ENCODE data around the gene KHDRBS1. TPM values are rescaled to one million over a fixed set of nuclear protein-coding genes. Genes with fewer than 3 reads are reported as not detected.

Gene KHDRBS1
- total and polyA plus RNA-seq, 8 donors: 21.4 to 99.9 (median 59.0) TPM

DNA sequence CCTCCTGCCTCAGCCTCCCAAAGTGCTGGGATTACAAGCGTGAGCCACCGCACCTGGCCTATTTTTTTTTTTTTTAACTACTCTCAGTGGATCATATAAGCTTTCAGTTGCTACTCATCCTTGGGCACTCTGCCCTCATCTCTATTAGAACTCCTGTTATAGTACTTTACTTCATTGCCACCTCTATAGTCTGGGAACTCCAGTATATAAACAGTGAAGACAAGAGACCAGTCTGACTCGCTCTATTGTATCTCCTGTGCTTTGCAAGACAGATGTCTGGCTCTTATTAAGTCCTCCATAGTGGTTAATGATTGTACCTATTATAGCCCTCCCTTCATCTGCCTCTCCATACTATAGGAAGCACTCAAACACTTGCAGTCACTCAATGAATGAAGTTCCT, 15.1 kb downstream of the KHDRBS1 start:
- TF ChIP-seq POLR2AphosphoS5 (IDR thresholded peaks at IDR 0.05) (no peak), POLR2A (IDR thresholded peaks at IDR 0.05) (no peak), EP300 (IDR thresholded peaks at IDR 0.05) (no peak)
- TF ChIP-seq, protein P1, sequence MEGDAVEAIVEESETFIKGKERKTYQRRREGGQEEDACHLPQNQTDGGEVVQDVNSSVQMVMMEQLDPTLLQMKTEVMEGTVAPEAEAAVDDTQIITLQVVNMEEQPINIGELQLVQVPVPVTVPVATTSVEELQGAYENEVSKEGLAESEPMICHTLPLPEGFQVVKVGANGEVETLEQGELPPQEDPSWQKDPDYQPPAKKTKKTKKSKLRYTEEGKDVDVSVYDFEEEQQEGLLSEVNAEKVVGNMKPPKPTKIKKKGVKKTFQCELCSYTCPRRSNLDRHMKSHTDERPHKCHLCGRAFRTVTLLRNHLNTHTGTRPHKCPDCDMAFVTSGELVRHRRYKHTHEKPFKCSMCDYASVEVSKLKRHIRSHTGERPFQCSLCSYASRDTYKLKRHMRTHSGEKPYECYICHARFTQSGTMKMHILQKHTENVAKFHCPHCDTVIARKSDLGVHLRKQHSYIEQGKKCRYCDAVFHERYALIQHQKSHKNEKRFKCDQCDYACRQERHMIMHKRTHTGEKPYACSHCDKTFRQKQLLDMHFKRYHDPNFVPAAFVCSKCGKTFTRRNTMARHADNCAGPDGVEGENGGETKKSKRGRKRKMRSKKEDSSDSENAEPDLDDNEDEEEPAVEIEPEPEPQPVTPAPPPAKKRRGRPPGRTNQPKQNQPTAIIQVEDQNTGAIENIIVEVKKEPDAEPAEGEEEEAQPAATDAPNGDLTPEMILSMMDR (IDR thresholded peaks at IDR 0.05): no peak
- Histone ChIP-seq H3K36me3 (peaks cover 10 to 14% (median 11%) of the 10 kb centered on the region in 4 donors), H3K4me1 (peaks cover 8 to 84% (median 46%) of the 10 kb centered on the region in 4 donors), H3K4me3 (no peak overlapping the region), H3K27me3 (no peaks in the 10 kb centered on the region), H3K9me3 (no peaks in the 10 kb centered on the region), H3K27ac (no peak overlapping the region)
- no peak for DNase-seq
- 92 to 98% (median 97%) methylated on average over 3 of the region's 3 CpGs for WGBS, 5 donors
- intact Hi-C loops (cut with DNase I; ENCODE audit: low total_unique reads): no loop called here

DNA sequence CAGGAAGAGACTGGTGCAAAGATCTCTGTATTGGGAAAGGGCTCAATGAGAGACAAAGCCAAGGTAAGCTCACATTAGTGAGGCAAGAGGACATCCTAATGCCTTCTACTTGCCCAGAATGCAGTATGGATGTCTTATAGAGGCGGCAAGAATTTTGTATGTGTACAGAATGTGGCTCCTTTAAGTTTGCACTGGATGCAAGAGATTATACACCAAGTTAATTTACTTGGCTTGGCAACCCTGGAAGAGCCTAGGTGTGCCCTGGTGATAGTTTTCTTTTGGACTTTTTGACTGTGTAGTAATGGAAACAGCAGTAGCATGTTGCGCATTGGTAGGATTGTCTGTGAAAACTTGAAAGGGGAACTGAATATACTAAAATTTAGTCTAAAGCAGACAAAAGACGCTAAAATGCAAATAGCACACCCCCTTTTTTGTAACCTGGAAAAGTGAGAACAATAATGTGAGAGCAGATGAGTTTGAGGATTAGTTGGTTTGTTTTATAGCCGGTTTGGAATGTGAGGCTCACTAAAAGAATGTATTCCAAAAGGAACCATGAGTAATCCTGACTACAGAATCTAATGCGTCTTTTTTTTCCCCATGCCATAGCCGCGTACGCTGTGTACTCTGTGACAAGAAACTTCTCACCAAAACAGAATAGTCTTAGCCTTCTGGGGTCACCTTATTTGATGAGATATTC, 18.1 kb downstream of the KHDRBS1 start:
- Histone ChIP-seq H3K27me3 (no peaks in the 10 kb centered on the region), H3K36me3 (peaks cover 0 to 19% (median 11%) of the 10 kb centered on the region in 4 donors), H3K4me3 (no peak overlapping the region), H3K4me1 (peaks cover 8 to 60% (median 33%) of the 10 kb centered on the region in 4 donors), H3K27ac (peak overlapping the region in 3 of 5 donors; percentile 21 to 56 (median 49)), H3K9me3 (no peaks in the 10 kb centered on the region)
- no peak for DNase-seq
- TF ChIP-seq EP300 (IDR thresholded peaks at IDR 0.05) (no peak), POLR2AphosphoS5 (IDR thresholded peaks at IDR 0.05) (no peak), POLR2A (IDR thresholded peaks at IDR 0.05) (no peak)
- TF ChIP-seq, protein P1 (IDR thresholded peaks at IDR 0.05): no peak
- intact Hi-C loops (cut with DNase I; ENCODE audit: low total_unique reads): no loop called here
- 42 to 61% (median 50%) methylated on average over 8 of the region's 8 CpGs for WGBS, 5 donors

DNA sequence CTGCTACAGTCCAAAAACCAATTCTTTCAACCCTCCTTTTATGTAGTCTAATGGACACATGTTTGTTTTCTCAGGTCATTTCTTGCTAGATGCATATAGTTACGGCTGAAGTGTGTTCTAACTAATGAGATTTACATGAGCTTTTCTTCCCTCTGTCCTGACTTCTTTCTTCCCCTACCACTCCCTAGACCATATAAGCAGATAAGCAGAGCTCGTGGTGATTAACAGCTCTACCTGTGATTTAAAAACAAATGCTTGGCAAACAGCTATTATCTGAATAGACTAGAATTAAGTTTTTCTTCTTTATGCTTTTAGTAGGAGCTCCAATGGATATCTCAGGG, 18.6 kb downstream of the KHDRBS1 start:
- DNase-seq: no peak
- Histone ChIP-seq H3K36me3 (peaks cover 0 to 24% (median 11%) of the 10 kb centered on the region in 4 donors), H3K9me3 (no peaks in the 10 kb centered on the region), H3K4me1 (peaks cover 8 to 56% (median 30%) of the 10 kb centered on the region in 4 donors), H3K4me3 (no peak overlapping the region), H3K27ac (peak overlapping the region in 2 of 5 donors; percentile 49 to 56), H3K27me3 (no peaks in the 10 kb centered on the region)
- TF ChIP-seq POLR2AphosphoS5 (IDR thresholded peaks at IDR 0.05) (no peak), POLR2A (IDR thresholded peaks at IDR 0.05) (no peak), EP300 (IDR thresholded peaks at IDR 0.05) (no peak)
- TF ChIP-seq, protein P1 (IDR thresholded peaks at IDR 0.05): no peak
- WGBS, 5 donors: 28 to 41% (median 35%) methylated on average over 2 of the region's 2 CpGs
- intact Hi-C loops (cut with DNase I; ENCODE audit: low total_unique reads): no loop called here

DNA sequence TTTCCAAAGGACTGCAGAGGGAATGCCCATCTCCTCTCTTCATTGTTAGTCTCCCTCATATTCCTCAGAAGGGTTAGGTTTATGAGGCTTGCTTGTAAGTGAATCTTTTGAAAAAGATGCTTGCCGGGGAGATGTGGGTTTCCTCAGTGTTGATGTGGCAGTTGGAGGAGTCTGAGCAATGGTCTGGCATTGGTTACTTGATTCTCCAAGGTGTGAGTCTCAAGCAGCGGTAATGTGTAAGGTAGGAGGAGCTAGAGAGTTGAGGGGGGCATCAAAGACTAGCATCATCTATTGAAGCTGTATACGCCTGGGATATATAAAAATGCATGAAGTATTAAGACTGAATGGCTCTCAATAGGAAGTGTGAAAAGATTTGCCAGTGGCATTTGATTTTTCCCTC, 21.5 kb downstream of the KHDRBS1 start:
- TF ChIP-seq POLR2AphosphoS5 (IDR thresholded peaks at IDR 0.05) (no peak), POLR2A (IDR thresholded peaks at IDR 0.05) (no peak), EP300 (IDR thresholded peaks at IDR 0.05) (no peak)
- TF ChIP-seq, protein P1 (IDR thresholded peaks at IDR 0.05): no peak

More for the DNA sequence above, 21.5 kb downstream of the KHDRBS1 start:
- peaks cover 8 to 33% (median 23%) of the 10 kb centered on the region in 4 donors for H3K4me1 ChIP-seq
- H3K4me3 ChIP-seq: no peak overlapping the region
- intact Hi-C loops (cut with DNase I; ENCODE audit: low total_unique reads): no loop called here
- peaks cover 0 to 48% (median 11%) of the 10 kb centered on the region in 4 donors for H3K36me3 ChIP-seq
- H3K27ac ChIP-seq: no peak overlapping the region
- no peak for DNase-seq
- 87 to 95% (median 92%) methylated on average over 3 of the region's 3 CpGs for whole genome bisulfite sequencing, 5 donors
- H3K27me3 ChIP-seq: no peaks in the 10 kb centered on the region
- no peaks in the 10 kb centered on the region for H3K9me3 ChIP-seq

Measured in stomach (tissue), 9 donors.